Measurements from ENCODE around the gene HSF5.

DNA sequence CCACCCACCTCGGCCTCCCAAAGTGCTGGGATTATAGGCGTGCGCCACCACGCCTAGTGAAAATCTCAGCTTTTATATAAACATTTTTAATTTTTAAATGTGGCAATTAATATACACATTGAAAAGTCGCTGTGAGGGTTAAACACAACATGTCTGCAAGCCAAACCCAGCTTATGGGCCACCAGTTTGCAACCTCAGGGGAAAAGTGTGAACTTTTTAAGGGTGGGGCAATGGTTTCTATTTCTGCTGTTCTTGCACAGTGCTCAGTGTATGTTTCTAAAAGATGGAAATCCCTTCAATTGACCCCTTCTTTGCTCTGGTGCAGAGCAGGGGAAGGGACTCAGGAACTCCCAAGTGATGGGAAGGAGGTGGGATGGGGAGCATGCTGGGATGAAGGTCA lies 117.9 kb downstream of the HSF5 start:
- TF ChIP-seq, protein P1, sequence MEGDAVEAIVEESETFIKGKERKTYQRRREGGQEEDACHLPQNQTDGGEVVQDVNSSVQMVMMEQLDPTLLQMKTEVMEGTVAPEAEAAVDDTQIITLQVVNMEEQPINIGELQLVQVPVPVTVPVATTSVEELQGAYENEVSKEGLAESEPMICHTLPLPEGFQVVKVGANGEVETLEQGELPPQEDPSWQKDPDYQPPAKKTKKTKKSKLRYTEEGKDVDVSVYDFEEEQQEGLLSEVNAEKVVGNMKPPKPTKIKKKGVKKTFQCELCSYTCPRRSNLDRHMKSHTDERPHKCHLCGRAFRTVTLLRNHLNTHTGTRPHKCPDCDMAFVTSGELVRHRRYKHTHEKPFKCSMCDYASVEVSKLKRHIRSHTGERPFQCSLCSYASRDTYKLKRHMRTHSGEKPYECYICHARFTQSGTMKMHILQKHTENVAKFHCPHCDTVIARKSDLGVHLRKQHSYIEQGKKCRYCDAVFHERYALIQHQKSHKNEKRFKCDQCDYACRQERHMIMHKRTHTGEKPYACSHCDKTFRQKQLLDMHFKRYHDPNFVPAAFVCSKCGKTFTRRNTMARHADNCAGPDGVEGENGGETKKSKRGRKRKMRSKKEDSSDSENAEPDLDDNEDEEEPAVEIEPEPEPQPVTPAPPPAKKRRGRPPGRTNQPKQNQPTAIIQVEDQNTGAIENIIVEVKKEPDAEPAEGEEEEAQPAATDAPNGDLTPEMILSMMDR (IDR thresholded peaks at IDR 0.05): no peak
- TF ChIP-seq ZFX (IDR thresholded peaks at IDR 0.05; ENCODE audit: borderline replicate concordance): no peak
